Measurements from ENCODE around the gene MRPL50.

- TF ChIP-seq EZH2 (IDR thresholded peaks at IDR 0.05) (no peak), POLR2AphosphoS5 (IDR thresholded peaks at IDR 0.05; ENCODE audit: borderline replicate concordance, low read depth, low read length) (no peak)
These were observed 22.9 kb downstream of the MRPL50 start for GRCh38 chr9:101375546-101375945.

Measured in SK-N-MC (cell line).